HFFc6 (cell line): ENCODE results near the gene EPN2. TPM values are rescaled to one million over a fixed set of nuclear protein-coding genes. Genes with fewer than 3 reads are reported as not detected.

ENCODE experiments used
- DNase-seq: peaks from one replicate; pipeline ENCODE4 v3.0.0-alpha.2; 2018
- H3K27ac Mint-ChIP-seq: 2 replicates; pipeline ENCODE4 v1.8.0; 2020; ENCODE audit warnings: mild to moderate bottlenecking, mixed read lengths
- H3K27me3 Mint-ChIP-seq: 2 replicates; pipeline ENCODE4 v1.8.0; 2021; ENCODE audit warnings: mild to moderate bottlenecking, moderate library complexity, mixed read lengths; ENCODE audit not compliant: insufficient read depth
- H3K36me3 Mint-ChIP-seq: 2 replicates; pipeline ENCODE4 v1.8.0; 2021; ENCODE audit warnings: low read depth, mixed read lengths
- H3K4me1 Mint-ChIP-seq: 2 replicates; pipeline ENCODE4 v1.8.0; 2020; ENCODE audit warnings: low read depth, mixed read lengths
- H3K4me3 Mint-ChIP-seq: 2 replicates; pipeline ENCODE4 v1.8.0; 2020; ENCODE audit warnings: mild to moderate bottlenecking, moderate library complexity, mixed read lengths
- H3K9me3 Mint-ChIP-seq: 2 replicates; pipeline ENCODE4 v1.8.0; 2020; ENCODE audit warnings: mild to moderate bottlenecking, mixed read lengths
- total RNA-seq, 6 experiments: library from RNA; stranded (reverse); fragmentation: NEBNext Ultra II Directional; extraction: Animal tissue kit (Norgen Biotek cat#: 25700); gene quantifications; 2 replicates in 1 of 6; 3 replicates in 5 of 6; pipeline ENCODE4 v1.2.3, GENCODE V29; 2021
- TF ChIP-seq, protein P1 (sequence below): fragments of 200-600 bp; sonication (generic); IDR thresholded peaks from 2 replicates; pipeline ENCODE4 v1.5.0; 2021; ENCODE audit warnings: antibody characterized with exemption, mild to moderate bottlenecking

Gene EPN2
- total RNA-seq, 6 experiments from 2014 or later, result 40.1 to 47.4 (median 42.7) TPM

GRCh38 chr17:19380481-19381301 lies 143.5 kb downstream of the EPN2 start:
- H3K4me3 Mint-ChIP-seq, result no peak overlapping the region
- peaks cover 24% of the 10 kb centered on the region for H3K36me3 Mint-ChIP-seq
- no peak overlapping the region for H3K27ac Mint-ChIP-seq

GRCh38 chr17:19381361-19381740 lies 144.2 kb downstream of the EPN2 start:
- no peaks in the 10 kb centered on the region for H3K9me3 Mint-ChIP-seq
- no peak overlapping the region for H3K27ac Mint-ChIP-seq
- peaks cover 48% of the 10 kb centered on the region for H3K4me1 Mint-ChIP-seq
- no peak for DNase-seq
- TF ChIP-seq, protein P1, sequence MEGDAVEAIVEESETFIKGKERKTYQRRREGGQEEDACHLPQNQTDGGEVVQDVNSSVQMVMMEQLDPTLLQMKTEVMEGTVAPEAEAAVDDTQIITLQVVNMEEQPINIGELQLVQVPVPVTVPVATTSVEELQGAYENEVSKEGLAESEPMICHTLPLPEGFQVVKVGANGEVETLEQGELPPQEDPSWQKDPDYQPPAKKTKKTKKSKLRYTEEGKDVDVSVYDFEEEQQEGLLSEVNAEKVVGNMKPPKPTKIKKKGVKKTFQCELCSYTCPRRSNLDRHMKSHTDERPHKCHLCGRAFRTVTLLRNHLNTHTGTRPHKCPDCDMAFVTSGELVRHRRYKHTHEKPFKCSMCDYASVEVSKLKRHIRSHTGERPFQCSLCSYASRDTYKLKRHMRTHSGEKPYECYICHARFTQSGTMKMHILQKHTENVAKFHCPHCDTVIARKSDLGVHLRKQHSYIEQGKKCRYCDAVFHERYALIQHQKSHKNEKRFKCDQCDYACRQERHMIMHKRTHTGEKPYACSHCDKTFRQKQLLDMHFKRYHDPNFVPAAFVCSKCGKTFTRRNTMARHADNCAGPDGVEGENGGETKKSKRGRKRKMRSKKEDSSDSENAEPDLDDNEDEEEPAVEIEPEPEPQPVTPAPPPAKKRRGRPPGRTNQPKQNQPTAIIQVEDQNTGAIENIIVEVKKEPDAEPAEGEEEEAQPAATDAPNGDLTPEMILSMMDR, result no peak
- peaks cover 24% of the 10 kb centered on the region for H3K36me3 Mint-ChIP-seq
- H3K4me3 Mint-ChIP-seq, result no peak overlapping the region
- peaks cover 3% of the 10 kb centered on the region for H3K27me3 Mint-ChIP-seq

More at GRCh38 chr17:19380481-19381301, 143.5 kb downstream of the EPN2 start:
- peaks cover 44% of the 10 kb centered on the region for H3K4me1 Mint-ChIP-seq
- no peaks in the 10 kb centered on the region for H3K9me3 Mint-ChIP-seq
- H3K27me3 Mint-ChIP-seq, result peaks cover 3% of the 10 kb centered on the region
- TF ChIP-seq, protein P1, result no peak
- DNase-seq, result no peak

GRCh38 chr17:19381741-19382444 lies 144.7 kb downstream of the EPN2 start:
- TF ChIP-seq, protein P1, result no peak
- Mint-ChIP-seq H3K36me3 (peaks cover 24% of the 10 kb centered on the region), H3K9me3 (no peaks in the 10 kb centered on the region), H3K4me1 (peaks cover 50% of the 10 kb centered on the region), H3K27me3 (peaks cover 3% of the 10 kb centered on the region), H3K27ac (no peak overlapping the region), H3K4me3 (no peak overlapping the region)
- DNase-seq, result no peak

DNA sequence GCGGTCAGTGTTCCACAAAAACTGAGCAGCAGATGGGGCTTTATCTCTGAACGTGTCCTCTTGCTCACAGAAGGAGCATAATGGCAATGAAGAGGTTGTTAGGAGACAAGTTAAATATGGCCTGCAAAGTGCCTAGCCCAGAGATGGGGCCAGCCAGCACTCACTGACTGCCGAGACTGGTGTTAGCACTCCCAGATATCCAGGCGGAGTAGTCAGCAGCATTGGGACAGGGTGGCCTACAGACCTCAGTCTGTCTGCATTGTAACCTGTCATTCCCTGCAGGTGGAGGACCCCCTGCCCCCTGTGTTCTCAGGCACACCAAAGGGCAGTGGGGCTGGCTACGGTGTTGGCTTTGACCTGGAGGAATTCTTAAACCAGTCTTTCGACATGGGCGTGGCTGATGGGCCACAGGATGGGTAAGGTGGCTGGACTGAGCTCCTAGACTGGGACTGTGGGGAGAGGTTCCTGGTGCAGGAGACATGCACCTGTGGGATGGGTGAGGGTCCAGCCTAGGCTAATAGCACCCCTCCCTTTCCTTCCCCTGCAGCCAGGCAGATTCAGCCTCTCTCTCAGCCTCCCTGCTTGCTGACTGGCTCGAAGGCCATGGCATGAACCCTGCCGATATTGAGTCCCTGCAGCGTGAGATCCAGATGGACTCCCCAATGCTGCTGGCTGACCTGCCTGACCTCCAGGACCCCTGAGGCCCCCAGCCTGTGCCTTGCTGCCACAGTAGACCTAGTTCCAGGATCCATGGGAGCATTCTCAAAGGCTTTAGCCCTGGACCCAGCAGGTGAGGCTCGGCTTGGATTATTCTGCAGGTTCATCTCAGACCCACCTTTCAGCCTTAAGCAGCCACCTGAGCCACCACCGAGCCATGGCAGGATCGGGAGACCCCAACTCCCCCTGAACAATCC lies 145.6 kb downstream of the EPN2 start:
- peaks cover 24% of the 10 kb centered on the region for H3K36me3 Mint-ChIP-seq
- no peak overlapping the region for H3K27ac Mint-ChIP-seq
- DNase-seq, result no peak
- peaks cover 56% of the 10 kb centered on the region for H3K4me1 Mint-ChIP-seq
- TF ChIP-seq, protein P1, result no peak
- H3K9me3 Mint-ChIP-seq, result no peaks in the 10 kb centered on the region
- H3K4me3 Mint-ChIP-seq, result no peak overlapping the region
- H3K27me3 Mint-ChIP-seq, result peaks cover 2% of the 10 kb centered on the region

DNA sequence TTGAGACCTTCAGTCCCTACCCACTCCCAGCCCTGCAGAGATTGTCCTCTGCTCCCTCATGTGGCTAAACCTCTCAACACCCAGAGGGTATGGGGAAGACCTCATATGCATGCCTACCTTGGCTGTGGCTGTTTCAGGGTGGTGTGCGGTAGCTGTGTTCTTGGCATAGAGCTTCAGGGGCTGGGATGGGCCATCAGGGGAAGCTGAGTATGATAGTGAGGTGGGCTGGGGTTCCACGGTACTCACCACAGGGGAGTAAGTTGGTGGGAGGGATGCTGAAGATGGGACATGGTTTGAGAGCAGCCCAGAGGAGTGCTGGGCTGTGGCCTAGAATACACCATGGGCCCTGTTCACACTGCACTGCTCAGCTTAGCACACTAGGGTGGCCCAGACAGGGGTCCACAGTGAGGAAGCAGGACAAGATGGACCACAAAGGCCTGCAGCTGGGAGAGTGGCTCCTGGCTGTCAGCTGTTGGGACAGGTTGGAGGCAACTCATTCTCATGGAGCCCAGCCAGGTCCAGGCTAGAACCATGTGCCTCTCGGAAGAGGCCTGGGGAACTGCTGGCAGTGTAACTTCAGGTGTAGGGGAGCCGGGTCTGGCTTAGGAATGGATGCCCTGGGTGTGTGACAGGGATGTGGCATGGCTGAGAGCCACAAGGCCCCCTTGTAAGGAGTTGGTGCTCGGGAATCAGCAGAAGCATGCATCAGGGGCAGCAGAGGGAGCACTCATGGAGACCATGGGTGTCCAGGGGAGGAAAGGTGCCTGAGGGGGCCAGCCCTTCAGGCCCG lies 146.7 kb downstream of the EPN2 start:
- no peak for DNase-seq
- Mint-ChIP-seq H3K4me3 (peak overlapping the region; percentile 2; the same call in 1 of the 2 replicates), H3K27me3 (no peaks in the 10 kb centered on the region), H3K4me1 (peaks cover 67% of the 10 kb centered on the region), H3K36me3 (peaks cover 24% of the 10 kb centered on the region), H3K27ac (peak overlapping the region; percentile 95), H3K9me3 (no peaks in the 10 kb centered on the region)
- TF ChIP-seq, protein P1, result peak; percentile 12; the same call in 1 of the 2 replicates
